ENCODE measurements around the gene PLD1. TPM values are rescaled to one million over a fixed set of nuclear protein-coding genes. Genes with fewer than 3 reads are reported as not detected.

The PLD1 gene
- total and polyA plus RNA-seq, 2 of the 8 experiments (the other 6 are each of a cell fraction or from before 2014, with no cell fraction given), result 1.2 to 2.6 TPM

GRCh38 chr3:171776411-171776810 is 33.9 kb downstream of the PLD1 start:
- Histone ChIP-seq H3K4me2 (ENCODE audit: insufficient read depth in 1 of 2, low read depth in 2 of 2, low read length in 2 of 2) (no peak overlapping the region), H2AFZ (ENCODE audit: low read length) (no peak overlapping the region)

More at GRCh38 chr3:171776411-171776810, 33.9 kb downstream of the PLD1 start:
- no peak overlapping the region for H4K5ac ChIP-seq (ENCODE audit: insufficient read length, low read depth, low read length)
- H2BK120ac ChIP-seq (replicated peaks; ENCODE audit: low read depth, low read length), result no peak overlapping the region
- no peak overlapping the region for H2BK15ac ChIP-seq (ENCODE audit: low read length)
- H2BK5ac ChIP-seq (ENCODE audit: low read depth, low read length), result no peak overlapping the region
- no peak overlapping the region for H3K18ac ChIP-seq (ENCODE audit: extremely low read depth, low read length)
- H3K23me2 ChIP-seq (ENCODE audit: low read depth, low read length), result no peaks in the 10 kb centered on the region
- no peak for TF ChIP-seq MAX (IDR thresholded peaks at IDR 0.05)
- no peak for TF ChIP-seq SAP30 (IDR thresholded peaks at IDR 0.05; ENCODE audit: insufficient read depth, insufficient replicate concordance, low read length)
- TF ChIP-seq EZH2 (IDR thresholded peaks at IDR 0.05; ENCODE audit: low read depth, low read length, severe bottlenecking), result no peak
- TF ChIP-seq JUN (IDR thresholded peaks at IDR 0.05; ENCODE audit: low read depth, low read length), result no peak
- no peak overlapping the region for H2BK12ac ChIP-seq (ENCODE audit: low read depth, low read length)
- no peak overlapping the region for H3K27ac ChIP-seq (ENCODE audit: low read depth, low read length)
- WGBS, 2 experiments (ENCODE audit: extremely low coverage in 1 of 2, insufficient coverage in 1 of 2, insufficient read length in 1 of 2, insufficient replicate concordance in 2 of 2, low coverage in 1 of 2, low lambda C conversion rate in 2 of 2, missing lambda C conversion rate in 1 of 2), result 93% methylated on average over 3 of the region's 3 CpGs; no CpG with 5 or more reads in 1 of the 2 experiments
- no peaks in the 10 kb centered on the region for H3K36me3 ChIP-seq (ENCODE audit: control insufficient read depth in 2 of 4, insufficient read depth in 4 of 4, low read length in 3 of 4)
- no peak for DNase-seq (ENCODE audit: low read depth in 1 of 2, low spot score in 2 of 2)
- H4K20me1 ChIP-seq (replicated peaks in 1 of 2; ENCODE audit: control insufficient read depth in 1 of 2, insufficient read depth in 2 of 2, low read length in 2 of 2), result no peaks in the 10 kb centered on the region
- H3K14ac ChIP-seq (ENCODE audit: insufficient read length), result no peak overlapping the region
- no peak overlapping the region for H4K8ac ChIP-seq (ENCODE audit: extremely low read depth, insufficient read depth, low read length)
- H3K23ac ChIP-seq (ENCODE audit: insufficient read length), result no peak overlapping the region
- H3K4me3 ChIP-seq (ENCODE audit: extremely low read depth in 1 of 4, insufficient read depth in 2 of 4, low read depth in 3 of 4, low read length in 4 of 4), result no peak overlapping the region
- H3K79me2 ChIP-seq (ENCODE audit: control insufficient read depth in 1 of 2, insufficient read depth in 2 of 2, low read length in 2 of 2), result no peaks in the 10 kb centered on the region
- no peaks in the 10 kb centered on the region for H3K79me1 ChIP-seq (ENCODE audit: low read depth, low read length)
- no peak overlapping the region for H3K56ac ChIP-seq (replicated peaks; ENCODE audit: insufficient read length, low read depth, low read length)
- no peak overlapping the region for H4K91ac ChIP-seq (replicated peaks; ENCODE audit: insufficient read length, low read length)
- H3K4ac ChIP-seq (replicated peaks; ENCODE audit: insufficient read length, low read depth, low read length), result no peak overlapping the region
- ChIA-PET POLR2A (ENCODE audit: partially characterized antibody) (no interaction called here), CTCF (ENCODE audit: partially characterized antibody) (interaction anchor here (0.6 to 3.3 kb wide), 9 partner anchors 9 to 613 kb away, joined by 3 to 10 read pairs (median 3); no protein-coding TSS in a partner anchor)
- no peaks in the 10 kb centered on the region for H3K27me3 ChIP-seq (replicated peaks in 1 of 4; ENCODE audit: control insufficient read depth in 3 of 4, extremely low read depth in 1 of 4, insufficient read depth in 3 of 4, low read length in 3 of 4)
- H3K4me1 ChIP-seq (replicated peaks in 1 of 4; ENCODE audit: control insufficient read depth in 3 of 4, insufficient read depth in 4 of 4, low read length in 3 of 4), result peaks cover 2 to 7% (median 5%) of the 10 kb centered on the region in 4 experiments; a peak in 4 of 7 replicates
- H2AK5ac ChIP-seq (ENCODE audit: low read depth, low read length), result no peak overlapping the region
- H3K9ac ChIP-seq (replicated peaks in 1 of 4; ENCODE audit: extremely low read depth in 1 of 4, low read depth in 3 of 4, low read length in 3 of 4), result no peak overlapping the region
- H3K9me3 ChIP-seq (ENCODE audit: insufficient read depth in 2 of 2, low read depth in 1 of 2, low read length in 1 of 2), result no peaks in the 10 kb centered on the region
- no peak overlapping the region for H2BK20ac ChIP-seq (ENCODE audit: low read length)
- no peak for FAIRE-seq

All from H1 (cell line).